Natural killer cell (primary cell): ENCODE data around the gene MCTP1. TPM values are rescaled to one million over a fixed set of nuclear protein-coding genes. Genes with fewer than 3 reads are reported as not detected.
A peak's percentile ranks its signal among the peaks of the same experiment; 100 is the strongest.

Experiments
- ATAC-seq, 3 donors: fragments of 150-1000 bp in 2 of 3; fragments of 200-7000 bp in 1 of 3; cut with Tn5 transposase; 1 replicate in 1 of 3; 2 replicates in 2 of 3; pipeline ENCODE4 v1.10.0; 2021; ENCODE audit warnings: mild to moderate bottlenecking in 2 of 3, moderate library complexity in 2 of 3
- DNase-seq, 2 donors: peaks; one replicate each; pipeline versions ENCODE4 v3.0.0 to v3.0.0-alpha.2; 2013 to 2021; ENCODE audit warnings: mixed read lengths in 1 of 2
- H3K27ac ChIP-seq: one replicate; pipeline ENCODE4 v1.5.1; 2013; ENCODE audit warnings: mild to moderate bottlenecking, low read length
- H3K27me3 ChIP-seq: one replicate; pipeline ENCODE4 v1.6.1; 2013; ENCODE audit warnings: low read length; ENCODE audit not compliant: control insufficient read depth, insufficient read depth
- H3K36me3 ChIP-seq: one replicate; pipeline ENCODE4 v1.6.1; 2013; ENCODE audit warnings: low read length; ENCODE audit not compliant: control insufficient read depth, insufficient read depth
- H3K4me1 ChIP-seq: one replicate; pipeline ENCODE4 v1.6.1; 2013; ENCODE audit warnings: low read length; ENCODE audit not compliant: control insufficient read depth, insufficient read depth
- H3K4me3 ChIP-seq: one replicate; pipeline ENCODE4 v1.5.1; 2013; ENCODE audit warnings: low read length
- H3K9me3 ChIP-seq: one replicate; pipeline ENCODE4 v1.6.1; 2013; ENCODE audit warnings: low read length; ENCODE audit not compliant: control insufficient read depth, insufficient read depth
- H3K27ac Mint-ChIP-seq, 2 donors: one replicate each; pipeline ENCODE4 v1.8.0; 2022; ENCODE audit warnings: mild to moderate bottlenecking in 2 of 2, mixed read lengths in 2 of 2, moderate library complexity in 1 of 2
- H3K27me3 Mint-ChIP-seq, 2 donors: one replicate each; pipeline ENCODE4 v1.8.0; 2022; ENCODE audit warnings: low read depth in 2 of 2, mixed read lengths in 2 of 2
- H3K36me3 Mint-ChIP-seq: one replicate; pipeline ENCODE4 v1.8.0; 2022; ENCODE audit warnings: mixed read lengths
- H3K4me1 Mint-ChIP-seq, 2 donors: one replicate each; pipeline ENCODE4 v1.8.0; 2022; ENCODE audit warnings: mixed read lengths in 2 of 2
- H3K4me3 Mint-ChIP-seq: one replicate; pipeline ENCODE4 v1.8.0; 2022; ENCODE audit warnings: mild to moderate bottlenecking, moderate library complexity, mixed read lengths
- H3K9me3 Mint-ChIP-seq, 2 donors: one replicate each; pipeline ENCODE4 v1.8.0; 2022; ENCODE audit warnings: mixed read lengths in 2 of 2
- CTCF ChIP-seq: fragments of 200-600 bp; IDR thresholded peaks from one replicate; pipeline ENCODE4 v1.8.0; 2022; ENCODE audit warnings: antibody characterized with exemption
- WGBS: methylation state at CpG from one replicate; pipeline ENCODE4 v1.1.7; 2013; ENCODE audit warnings: missing lambda C conversion rate; ENCODE audit not compliant: insufficient coverage; 5-methylcytosine and 5-hydroxymethylcytosine counted together
- intact Hi-C: fragments of 100-400 bp; cut with micrococcal nuclease; formaldehyde crosslinking; loops from one replicate; pipeline ENCODE4 v1.14.2; 2022
- total RNA-seq, 4 donors: library from RNA; stranded (reverse); fragments of 120-200 nt in 1 of 4; gene quantifications; one replicate each; pipeline versions ENCODE4 v1.2.3 to v1.2.4, GENCODE V29; 2013 to 2022

Gene MCTP1
- total RNA-seq, 3 donors from 2014 or later (not counting 1 experiment from before 2014, with no cell fraction given): 4.7 to 15.1 (median 9.8) TPM

- H3K9me3 Mint-ChIP-seq: no peaks in the 10 kb centered on the region
- H3K36me3 Mint-ChIP-seq: no peaks in the 10 kb centered on the region
- no peak overlapping the region for H3K4me3 ChIP-seq
- ATAC-seq (peak; percentile 70 to 91 (median 72)), DNase-seq (no peak)
- peak overlapping the region; percentile 15 for H3K27ac ChIP-seq
- H3K9me3 ChIP-seq: no peaks in the 10 kb centered on the region
- peaks cover 0 to 10% of the 10 kb centered on the region in 2 donors for H3K27me3 Mint-ChIP-seq
- H3K4me1 Mint-ChIP-seq: peaks cover 17% of the 10 kb centered on the region in 2 donors
- H3K27ac Mint-ChIP-seq: peak overlapping the region in 1 of 2 donors; percentile 27
- peaks cover 11% of the 10 kb centered on the region for H3K4me1 ChIP-seq
- H3K4me3 Mint-ChIP-seq: no peak overlapping the region
- TF ChIP-seq CTCF: no peak
- intact Hi-C loops: no loop called here
- H3K36me3 ChIP-seq: no peaks in the 10 kb centered on the region
- no peaks in the 10 kb centered on the region for H3K27me3 ChIP-seq
- WGBS: 27% methylated on average over 5 of the region's 6 CpGs
These were observed 197.7 kb downstream of the MCTP1 start for GRCh38 chr5:95086927-95087815.

- peaks cover 11% of the 10 kb centered on the region for H3K4me1 ChIP-seq
- no peak for ATAC-seq
- peaks cover 39 to 41% of the 10 kb centered on the region in 2 donors for H3K4me1 Mint-ChIP-seq
- no peaks in the 10 kb centered on the region for H3K27me3 Mint-ChIP-seq
- no peaks in the 10 kb centered on the region for H3K36me3 ChIP-seq
- TF ChIP-seq CTCF: no peak
- no peaks in the 10 kb centered on the region for H3K9me3 ChIP-seq
- H3K4me3 Mint-ChIP-seq: no peak overlapping the region
- no peaks in the 10 kb centered on the region for H3K27me3 ChIP-seq
- H3K4me3 ChIP-seq: no peak overlapping the region
- H3K9me3 Mint-ChIP-seq: no peaks in the 10 kb centered on the region
- H3K36me3 Mint-ChIP-seq: no peaks in the 10 kb centered on the region
- DNase-seq: no peak
- H3K27ac Mint-ChIP-seq: no peak overlapping the region
- H3K27ac ChIP-seq: no peak overlapping the region
- intact Hi-C loops: no loop called here
These were observed 200.1 kb downstream of the MCTP1 start for GRCh38 chr5:95084757-95085156.

GRCh38 chr5:95083606-95084005 lies 201.3 kb downstream of the MCTP1 start:
- intact Hi-C loops: no loop called here
- Histone ChIP-seq H3K27ac (no peak overlapping the region), H3K4me1 (peaks cover 11% of the 10 kb centered on the region), H3K36me3 (no peaks in the 10 kb centered on the region), H3K9me3 (no peaks in the 10 kb centered on the region), H3K4me3 (no peak overlapping the region), H3K27me3 (no peaks in the 10 kb centered on the region)
- WGBS: no CpG with 5 or more reads among the region's 3 CpGs
- ATAC-seq: no peak
- Mint-ChIP-seq H3K9me3 (no peaks in the 10 kb centered on the region), H3K27me3 (no peaks in the 10 kb centered on the region), H3K4me3 (no peak overlapping the region), H3K36me3 (no peaks in the 10 kb centered on the region), H3K4me1 (peaks cover 48% of the 10 kb centered on the region in 2 donors), H3K27ac (no peak overlapping the region)
- DNase-seq: no peak
- TF ChIP-seq CTCF: no peak
